AG10803 (cell line): ENCODE data around the gene IFNL4.

Experiments used
- DNase-seq: peaks from one replicate; pipeline ENCODE4 v3.0.0; 2010; ENCODE audit warnings: low read depth
- H3K4me3 ChIP-seq: 2 replicates; pipeline ENCODE4 v1.5.1; 2011; ENCODE audit warnings: mild to moderate bottlenecking, low read length, control low read depth
- CTCF ChIP-seq: conservative IDR thresholded peaks from 2 replicates; pipeline ENCODE4 v1.5.1; 2011; ENCODE audit warnings: mild to moderate bottlenecking, low read length, control low read depth, inconsistent platforms

IFNL4 gene

GRCh38 chr19:39211731-39212374 lies 36.8 kb downstream of the IFNL4 start:
- no peak for DNase-seq
- H3K4me3 ChIP-seq: no peak overlapping the region
- TF ChIP-seq CTCF: no peak

GRCh38 chr19:39209196-39209595 lies 39.5 kb downstream of the IFNL4 start:
- no peak for TF ChIP-seq CTCF
- DNase-seq: no peak
- H3K4me3 ChIP-seq: no peak overlapping the region

GRCh38 chr19:39208175-39208795 lies 40.4 kb downstream of the IFNL4 start:
- H3K4me3 ChIP-seq: no peak overlapping the region
- TF ChIP-seq CTCF: no peak
- no peak for DNase-seq

- no peak for TF ChIP-seq CTCF
- no peak overlapping the region for H3K4me3 ChIP-seq
- DNase-seq: no peak
Observed at GRCh38 chr19:39207293-39207836, 41.3 kb downstream of the IFNL4 start.

- no peak for DNase-seq
- TF ChIP-seq CTCF: no peak
- no peak overlapping the region for H3K4me3 ChIP-seq
Observed at GRCh38 chr19:39206122-39206521, 42.5 kb downstream of the IFNL4 start.

- DNase-seq: no peak
- H3K4me3 ChIP-seq: no peak overlapping the region
- TF ChIP-seq CTCF: no peak
Observed at GRCh38 chr19:39205449-39205764, 43.2 kb downstream of the IFNL4 start.
